ENCODE measurements around the gene RALY. TPM values are rescaled to one million over a fixed set of nuclear protein-coding genes. Genes with fewer than 3 reads are reported as not detected.
A peak's percentile ranks its signal among the peaks of the same experiment; 100 is the strongest.

The RALY gene
- total and polyA plus RNA-seq, 3 donors from 2014 or later = 184 to 247 (median 224) TPM

DNA sequence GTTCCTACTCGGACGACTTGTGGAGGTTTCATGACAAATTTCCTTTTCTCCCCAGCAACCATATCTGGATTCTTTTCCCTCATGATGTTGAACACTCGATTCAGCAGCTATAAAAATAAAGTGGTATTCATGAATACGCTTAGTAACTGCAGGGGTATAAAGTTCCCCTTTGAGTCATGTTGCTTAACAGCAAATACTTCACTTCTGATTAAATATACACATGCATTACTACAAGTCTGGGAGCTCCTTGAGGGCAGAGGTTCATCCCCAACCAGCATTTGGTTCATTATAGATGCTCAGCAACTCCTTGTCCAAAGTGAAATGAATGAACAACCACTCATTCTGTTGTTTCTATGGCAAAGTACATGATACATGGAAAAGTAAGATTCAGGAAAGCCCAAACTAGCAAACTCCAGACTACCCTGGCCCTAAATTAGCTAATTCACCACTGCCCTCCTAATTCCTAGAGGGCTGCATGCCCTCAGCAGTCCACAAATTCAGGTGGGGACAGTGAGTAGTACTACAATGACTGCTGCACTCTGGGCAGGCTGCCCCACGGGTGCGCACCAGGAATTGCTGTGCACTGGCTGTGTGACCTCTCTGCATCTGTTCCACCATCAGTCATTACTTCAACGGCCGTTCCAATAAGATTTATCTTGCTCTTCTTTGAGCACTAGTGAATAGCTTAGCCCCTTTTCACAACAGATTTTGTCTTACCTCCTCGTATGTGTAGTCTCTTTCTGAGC, 103.2 kb downstream of the RALY start:
- no peak for DNase-seq
- H3K4me3 ChIP-seq = no peak overlapping the region
- H3K27me3 ChIP-seq = no peaks in the 10 kb centered on the region
- 83 to 88% methylated on average over 9 of the region's 9 CpGs for WGBS, 2 donors
- H3K27ac ChIP-seq = no peak overlapping the region
- H3K36me3 ChIP-seq (ENCODE audit: low read depth, missing control alignments) = no peaks in the 10 kb centered on the region
- TF ChIP-seq CTCF (IDR thresholded peaks at IDR 0.05) (no peak), POLR2A (IDR thresholded peaks at IDR 0.05) (no peak)
- peaks cover 4% of the 10 kb centered on the region for H3K4me1 ChIP-seq
- H3K9me3 ChIP-seq = no peaks in the 10 kb centered on the region
- intact Hi-C loops (cut with DNase I; ENCODE audit: low total_unique reads) = no loop called here

GRCh38 chr20:34098570-34098969, 104.9 kb downstream of the RALY start:
- Histone ChIP-seq H3K9me3 (no peaks in the 10 kb centered on the region), H3K4me3 (no peak overlapping the region), H3K4me1 (peaks cover 4% of the 10 kb centered on the region), H3K27ac (peak overlapping the region in 1 of 2 donors; percentile 32), H3K36me3 (ENCODE audit: low read depth, missing control alignments) (no peaks in the 10 kb centered on the region), H3K27me3 (no peaks in the 10 kb centered on the region)
- DNase-seq = no peak
- intact Hi-C loops (cut with DNase I; ENCODE audit: low total_unique reads) = no loop called here
- 53 to 78% methylated on average over 3 of the region's 3 CpGs for WGBS, 2 donors
- TF ChIP-seq POLR2A (IDR thresholded peaks at IDR 0.05) = no peak
- no peak for TF ChIP-seq CTCF (IDR thresholded peaks at IDR 0.05)

- whole genome bisulfite sequencing, 2 donors = 84 to 86% methylated on average over 5 of the region's 5 CpGs
- TF ChIP-seq POLR2A (IDR thresholded peaks at IDR 0.05) = no peak
- TF ChIP-seq CTCF (IDR thresholded peaks at IDR 0.05) = no peak
- Histone ChIP-seq H3K27me3 (no peaks in the 10 kb centered on the region), H3K36me3 (ENCODE audit: low read depth, missing control alignments) (no peaks in the 10 kb centered on the region), H3K4me3 (no peak overlapping the region), H3K9me3 (no peaks in the 10 kb centered on the region), H3K27ac (no peak overlapping the region), H3K4me1 (peaks cover 4% of the 10 kb centered on the region)
- intact Hi-C loops (cut with DNase I; ENCODE audit: low total_unique reads) = no loop called here
- no peak for DNase-seq
These were observed 106.0 kb downstream of the RALY start for GRCh38 chr20:34099675-34100074.

GRCh38 chr20:34100576-34100975, 106.9 kb downstream of the RALY start:
- intact Hi-C loops (cut with DNase I; ENCODE audit: low total_unique reads) = no loop called here
- H3K27me3 ChIP-seq = no peaks in the 10 kb centered on the region
- 67 to 76% methylated on average over 3 of the region's 3 CpGs for WGBS, 2 donors
- H3K9me3 ChIP-seq = no peaks in the 10 kb centered on the region
- no peak overlapping the region for H3K4me3 ChIP-seq
- TF ChIP-seq POLR2A (IDR thresholded peaks at IDR 0.05) = no peak
- no peak for TF ChIP-seq CTCF (IDR thresholded peaks at IDR 0.05)
- DNase-seq = no peak
- peaks cover 4% of the 10 kb centered on the region for H3K4me1 ChIP-seq
- H3K27ac ChIP-seq = no peak overlapping the region
- H3K36me3 ChIP-seq (ENCODE audit: low read depth, missing control alignments) = no peaks in the 10 kb centered on the region

DNA sequence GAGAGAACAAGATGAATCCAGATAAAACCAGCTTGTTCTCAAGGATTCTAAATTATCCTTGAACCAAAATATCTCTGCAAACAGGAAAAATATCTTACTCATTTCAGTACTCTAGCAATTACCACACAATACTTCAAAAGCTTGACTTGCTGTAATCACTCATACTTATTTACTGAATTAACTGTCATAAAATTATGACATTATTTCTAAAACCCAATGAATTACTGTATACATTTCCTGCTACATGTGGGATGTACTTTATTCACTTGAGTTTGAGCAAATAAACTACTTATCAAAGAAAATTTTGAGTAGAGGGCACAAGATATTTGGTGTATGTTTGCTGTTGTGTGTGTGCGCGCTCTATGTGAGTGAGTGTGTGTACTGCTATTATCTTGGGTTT, 108.6 kb downstream of the RALY start:
- H3K4me3 ChIP-seq = no peak overlapping the region
- no peak overlapping the region for H3K27ac ChIP-seq
- TF ChIP-seq CTCF (IDR thresholded peaks at IDR 0.05) = no peak
- no peak for TF ChIP-seq POLR2A (IDR thresholded peaks at IDR 0.05)
- peaks cover 4% of the 10 kb centered on the region for H3K4me1 ChIP-seq
- intact Hi-C loops (cut with DNase I; ENCODE audit: low total_unique reads) = no loop called here
- H3K9me3 ChIP-seq = no peaks in the 10 kb centered on the region
- no peaks in the 10 kb centered on the region for H3K36me3 ChIP-seq (ENCODE audit: low read depth, missing control alignments)
- H3K27me3 ChIP-seq = no peaks in the 10 kb centered on the region
- DNase-seq = no peak
- WGBS, 2 donors = 95 to 97% methylated on average over 2 of the region's 2 CpGs

Data from testis (tissue), 3 donors.